22Rv1 (cell line): Measurements from ENCODE around the gene ARHGAP10.

Experiments used
- CTCF ChIP-seq: fragments of 450-650 bp; IDR thresholded peaks from 2 replicates; pipeline ENCODE4 v1.5.1; 2017; ENCODE audit warnings: mild to moderate bottlenecking
- ZFX ChIP-seq: fragments of 450-650 bp; IDR thresholded peaks from 2 replicates; pipeline ENCODE4 v1.6.1; 2017; ENCODE audit warnings: antibody characterized with exemption, borderline replicate concordance

- TF ChIP-seq CTCF = no peak
- no peak for TF ChIP-seq ZFX
Observed at GRCh38 chr4:147794787-147795413, 63.0 kb downstream of the ARHGAP10 start.
